ENCODE data around the gene IRF1.

- TF ChIP-seq POLR2A (IDR thresholded peaks at IDR 0.05; ENCODE audit: low read length) (no peak), GATA1 (IDR thresholded peaks at IDR 0.05; ENCODE audit: low read depth, low read length) (no peak)
Observed at GRCh38 chr5:132436936-132437335, 53.6 kb downstream of the IRF1 start.

All from erythroblast (primary cell).